Measurements from ENCODE around the gene GSAP. TPM values are rescaled to one million over a fixed set of nuclear protein-coding genes. Genes with fewer than 3 reads are reported as not detected.

Gene GSAP
- total RNA-seq, 1 experiment from 2014 or later, result 2.0 TPM

GRCh38 chr7:77457779-77458178, 41.6 kb upstream of the GSAP start:
- H3K4me1 Mint-ChIP-seq, result 0 out of 2 replicates have a peak, but pooled peaks cover 5% of the 10 kb centered on the region
- DNase-seq (ENCODE audit: low spot score) (no peak), ATAC-seq (no peak)
- no peak overlapping the region for H3K4me3 Mint-ChIP-seq
- no peaks in the 10 kb centered on the region for H3K36me3 Mint-ChIP-seq
- H3K27me3 Mint-ChIP-seq (ENCODE audit: low read depth), result no peaks in the 10 kb centered on the region; the same call in 1 of the 2 replicates
- ChIA-PET CTCF (no interaction called here), POLR2A (interaction anchor here (0.9 kb wide), 1 partner anchor 18 kb away, joined by 3 read pairs; no protein-coding TSS in a partner anchor)
- H3K9me3 Mint-ChIP-seq, result no peaks in the 10 kb centered on the region
- H3K27ac Mint-ChIP-seq, result no peak overlapping the region
- TF ChIP-seq ZNF396 (CRISPR knock-in tag; IDR thresholded peaks at IDR 0.05; ENCODE audit: borderline replicate concordance), result no peak
- TF ChIP-seq ELF4 (CRISPR knock-in tag; IDR thresholded peaks at IDR 0.05; ENCODE audit: low read depth), result no peak
- TF ChIP-seq PRDM15 (CRISPR knock-in tag; IDR thresholded peaks at IDR 0.05), result no peak
- TF ChIP-seq USF1 (CRISPR knock-in tag; IDR thresholded peaks at IDR 0.05), result no peak
- no peak for TF ChIP-seq ATF6 (CRISPR knock-in tag; IDR thresholded peaks at IDR 0.05)
- TF ChIP-seq ZNF425 (CRISPR knock-in tag; conservative IDR thresholded peaks at IDR 0.05), result no peak
- no peak for TF ChIP-seq AFF4 (CRISPR knock-in tag; IDR thresholded peaks at IDR 0.05; ENCODE audit: borderline replicate concordance)
- TF ChIP-seq IRF2 (CRISPR knock-in tag; IDR thresholded peaks at IDR 0.05; ENCODE audit: borderline replicate concordance, low read depth), result no peak
- no peak for TF ChIP-seq CREM (CRISPR knock-in tag; IDR thresholded peaks at IDR 0.05)

GRCh38 chr7:77456696-77457095, 40.5 kb upstream of the GSAP start:
- H3K9me3 Mint-ChIP-seq, result no peaks in the 10 kb centered on the region
- POLR2A ChIA-PET, result no interaction called here
- TF ChIP-seq SOX15 (CRISPR knock-in tag; IDR thresholded peaks at IDR 0.05), result no peak
- no peak for TF ChIP-seq ZBTB43 (CRISPR knock-in tag; IDR thresholded peaks at IDR 0.05)
- TF ChIP-seq FOXP1 (CRISPR knock-in tag; IDR thresholded peaks at IDR 0.05; ENCODE audit: borderline replicate concordance), result no peak
- TF ChIP-seq TEAD4 (CRISPR knock-in tag; IDR thresholded peaks at IDR 0.05), result no peak
- TF ChIP-seq NR2C2 (CRISPR knock-in tag; IDR thresholded peaks at IDR 0.05), result no peak
- TF ChIP-seq NR1H2 (CRISPR knock-in tag; IDR thresholded peaks at IDR 0.05), result no peak
- TF ChIP-seq ZNF281 (CRISPR knock-in tag; IDR thresholded peaks at IDR 0.05), result no peak
- TF ChIP-seq TP53 (CRISPR knock-in tag; IDR thresholded peaks at IDR 0.05), result no peak
- no peak for TF ChIP-seq KAT7 (CRISPR knock-in tag; IDR thresholded peaks at IDR 0.05; ENCODE audit: borderline replicate concordance)
- no peak for TF ChIP-seq CREB1 (CRISPR knock-in tag; IDR thresholded peaks at IDR 0.05)

More at GRCh38 chr7:77456696-77457095, 40.5 kb upstream of the GSAP start:
- Mint-ChIP-seq H3K4me3 (no peak overlapping the region), H3K27ac (no peak overlapping the region), H3K4me1 (0 out of 2 replicates have a peak, but pooled peaks cover 5% of the 10 kb centered on the region), H3K27me3 (ENCODE audit: low read depth) (no peaks in the 10 kb centered on the region; the same call in 1 of the 2 replicates), H3K36me3 (no peaks in the 10 kb centered on the region)
- CTCF ChIA-PET, result no interaction called here
- ATAC-seq (no peak), DNase-seq (ENCODE audit: low spot score) (no peak)
